PC-3 (cell line): ENCODE results near the gene TDRD1. TPM values are rescaled to one million over a fixed set of nuclear protein-coding genes. Genes with fewer than 3 reads are reported as not detected.

Experiments
- ATAC-seq: fragments of 200-7000 bp; cut with Tn5 transposase; 2 replicates; pipeline ENCODE4 v1.9.1; 2020; ENCODE audit warnings: mild to moderate bottlenecking, moderate library complexity
- BruUV-seq: library from RNA; stranded (reverse); fragments of 400-500 nt; replicated peaks from 2 replicates; lab custom pipeline; 2021; lab: Mats Ljungman, UMichigan
- CTCF ChIA-PET: fragments of 300-600 bp; sonication (Branson Sonifier 250); formaldehyde crosslinking; loops from one replicate; lab custom pipeline; 2022; ENCODE audit warnings: antibody characterized with exemption; lab: Charles Lee
- POLR2A ChIA-PET: fragments of 300-600 bp; sonication (Branson Sonifier 250); formaldehyde crosslinking; loops from one replicate; lab custom pipeline; 2022; ENCODE audit warnings: antibody characterized with exemption; ENCODE audit not compliant: unreplicated experiment; lab: Charles Lee
- DNase-seq: peaks from one replicate; pipeline ENCODE4 v3.0.0-alpha.2; 2015
- H2AFZ ChIP-seq: fragments of 300-600 bp; sonication (generic); 2 replicates; pipeline ENCODE4 v1.6.0; 2016; ENCODE audit warnings: antibody characterized with exemption, low read length
- H3F3A ChIP-seq: fragments of 300-600 bp; sonication (generic); one replicate; pipeline ENCODE4 v1.6.0; 2017; ENCODE audit warnings: antibody characterized with exemption, low read length, control low read depth, mild to moderate bottlenecking; ENCODE audit not compliant: unreplicated experiment
- H3K27ac ChIP-seq: fragments of 300-600 bp; sonication (generic); 2 replicates; pipeline ENCODE4 v1.5.1; 2016; ENCODE audit warnings: mild to moderate bottlenecking, low read length
- H3K27me3 ChIP-seq: fragments of 300-600 bp; sonication (generic); 2 replicates; pipeline ENCODE4 v1.6.1; 2016; ENCODE audit warnings: low read length, mixed read lengths
- H3K36me3 ChIP-seq: fragments of 300-600 bp; sonication (generic); 2 replicates; pipeline ENCODE4 v1.6.1; 2016; ENCODE audit warnings: low read depth, mixed run types, low read length, mixed read lengths
- H3K4me1 ChIP-seq: fragments of 300-600 bp; sonication (generic); 2 replicates; pipeline ENCODE4 v1.5.1; 2016; ENCODE audit warnings: low read length; ENCODE audit not compliant: insufficient read depth
- H3K4me2 ChIP-seq: fragments of 300-600 bp; sonication (generic); 2 replicates; pipeline ENCODE4 v1.6.0; 2016; ENCODE audit warnings: low read length
- H3K4me3 ChIP-seq: fragments of 300-600 bp; sonication (generic); 2 replicates; pipeline ENCODE4 v1.5.1; 2016; ENCODE audit warnings: mild to moderate bottlenecking, low read length, mixed read lengths
- H3K79me2 ChIP-seq: fragments of 300-600 bp; sonication (generic); 2 replicates; pipeline ENCODE4 v1.6.1; 2017; ENCODE audit warnings: low read length, mixed read lengths
- H3K9ac ChIP-seq: fragments of 300-600 bp; sonication (generic); 2 replicates; pipeline ENCODE4 v1.6.0; 2016; ENCODE audit warnings: mild to moderate bottlenecking, low read length
- H3K9me2 ChIP-seq: fragments of 300-600 bp; sonication (generic); replicated peaks from 2 replicates; pipeline ENCODE4 v1.6.1; 2016; ENCODE audit warnings: mixed run types, low read length, mixed read lengths
- H3K9me3 ChIP-seq: fragments of 300-600 bp; sonication (generic); 2 replicates; pipeline ENCODE4 v1.6.1; 2016; ENCODE audit warnings: low read length, mixed read lengths
- H4K20me1 ChIP-seq: fragments of 300-600 bp; sonication (generic); 2 replicates; pipeline ENCODE4 v1.6.1; 2016; ENCODE audit warnings: low read length, mixed read lengths
- EZH2 ChIP-seq: fragments of 300-600 bp; sonication (generic); IDR thresholded peaks from one replicate; pipeline ENCODE4 v1.6.1; 2017; ENCODE audit warnings: antibody characterized with exemption, mild to moderate bottlenecking, low read length; ENCODE audit not compliant: unreplicated experiment
- EZH2phosphoT487 ChIP-seq: fragments of 300-600 bp; sonication (generic); IDR thresholded peaks from 2 replicates; pipeline ENCODE4 v1.6.1; 2018; ENCODE audit warnings: mild to moderate bottlenecking, antibody characterized with exemption, low read length, borderline replicate concordance
- intact Hi-C: fragments of 100-400 bp; cut with micrococcal nuclease; formaldehyde crosslinking; loops from 2 replicates; pipeline ENCODE4 v1.9.0; 2023
- total RNA-seq: library from RNA; depleted of rRNA; stranded (reverse); fragments of >200 nt; gene quantifications from 2 replicates; pipeline ENCODE4 v1.2.3, GENCODE V29; 2014
- TF ChIP-seq, protein P1 (sequence below): fragments of 300-600 bp; sonication (generic); conservative IDR thresholded peaks from 2 replicates; pipeline ENCODE4 v1.5.1; 2017; ENCODE audit warnings: antibody characterized with exemption, low read depth, mild to moderate bottlenecking, low read length

TDRD1 gene
- total RNA-seq, 1 experiment from 2014 or later, result not detected

DNA sequence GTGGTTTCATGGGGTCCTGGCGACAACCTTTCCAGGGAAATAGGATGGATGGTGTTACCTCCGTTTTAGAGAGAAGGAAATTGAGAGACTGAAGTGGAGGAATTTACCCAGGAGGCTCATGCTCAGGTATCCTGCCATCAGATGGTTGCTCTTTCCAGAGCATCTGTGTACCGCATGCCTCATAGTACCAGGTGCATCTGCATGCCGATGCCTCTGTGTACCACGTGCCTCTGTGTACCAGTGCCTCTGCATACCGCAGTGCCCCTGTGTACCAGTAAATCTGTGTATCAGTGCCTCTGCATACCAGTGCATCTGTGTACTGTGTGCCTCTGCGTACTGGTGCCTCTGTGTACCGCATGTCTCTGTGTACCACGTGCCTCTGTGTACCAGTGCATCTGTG, 63.1 kb downstream of the TDRD1 start:
- DNase-seq (no peak), ATAC-seq (no peak)
- TF ChIP-seq EZH2 (no peak), EZH2phosphoT487 (no peak)
- TF ChIP-seq, protein P1, sequence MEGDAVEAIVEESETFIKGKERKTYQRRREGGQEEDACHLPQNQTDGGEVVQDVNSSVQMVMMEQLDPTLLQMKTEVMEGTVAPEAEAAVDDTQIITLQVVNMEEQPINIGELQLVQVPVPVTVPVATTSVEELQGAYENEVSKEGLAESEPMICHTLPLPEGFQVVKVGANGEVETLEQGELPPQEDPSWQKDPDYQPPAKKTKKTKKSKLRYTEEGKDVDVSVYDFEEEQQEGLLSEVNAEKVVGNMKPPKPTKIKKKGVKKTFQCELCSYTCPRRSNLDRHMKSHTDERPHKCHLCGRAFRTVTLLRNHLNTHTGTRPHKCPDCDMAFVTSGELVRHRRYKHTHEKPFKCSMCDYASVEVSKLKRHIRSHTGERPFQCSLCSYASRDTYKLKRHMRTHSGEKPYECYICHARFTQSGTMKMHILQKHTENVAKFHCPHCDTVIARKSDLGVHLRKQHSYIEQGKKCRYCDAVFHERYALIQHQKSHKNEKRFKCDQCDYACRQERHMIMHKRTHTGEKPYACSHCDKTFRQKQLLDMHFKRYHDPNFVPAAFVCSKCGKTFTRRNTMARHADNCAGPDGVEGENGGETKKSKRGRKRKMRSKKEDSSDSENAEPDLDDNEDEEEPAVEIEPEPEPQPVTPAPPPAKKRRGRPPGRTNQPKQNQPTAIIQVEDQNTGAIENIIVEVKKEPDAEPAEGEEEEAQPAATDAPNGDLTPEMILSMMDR, result no peak
- no peaks in the 10 kb centered on the region for H3F3A ChIP-seq
- ChIA-PET POLR2A (interaction anchor here (0.5 kb wide), 1 partner anchor 10 kb away, joined by 15 read pairs; no protein-coding TSS in a partner anchor), CTCF (no interaction called here)
- H3K79me2 ChIP-seq, result no peaks in the 10 kb centered on the region
- H3K9me2 ChIP-seq, result no peaks in the 10 kb centered on the region
- H3K27ac ChIP-seq, result no peak overlapping the region
- no peak overlapping the region for H2AFZ ChIP-seq
- no peaks in the 10 kb centered on the region for H3K9me3 ChIP-seq
- peaks cover 11% of the 10 kb centered on the region; the same call in 1 of the 2 replicates for H3K4me1 ChIP-seq
- BruUV-seq, result no TSS peak
- H4K20me1 ChIP-seq, result no peaks in the 10 kb centered on the region
- intact Hi-C loops, result no loop called here
- H3K4me2 ChIP-seq, result no peak overlapping the region
- H3K27me3 ChIP-seq, result peaks cover 61% of the 10 kb centered on the region
- H3K36me3 ChIP-seq, result no peaks in the 10 kb centered on the region
- H3K4me3 ChIP-seq, result no peak overlapping the region
- H3K9ac ChIP-seq, result no peak overlapping the region

GRCh38 chr10:114243661-114244060, 64.5 kb downstream of the TDRD1 start:
- Histone ChIP-seq H3K36me3 (no peaks in the 10 kb centered on the region), H3K79me2 (no peaks in the 10 kb centered on the region), H3K27me3 (peaks cover 51% of the 10 kb centered on the region), H2AFZ (no peak overlapping the region), H3K27ac (no peak overlapping the region), H3K4me3 (no peak overlapping the region), H3K4me1 (peaks cover 11% of the 10 kb centered on the region; the same call in 1 of the 2 replicates), H4K20me1 (no peaks in the 10 kb centered on the region), H3F3A (no peaks in the 10 kb centered on the region), H3K9me2 (no peaks in the 10 kb centered on the region), H3K9me3 (no peaks in the 10 kb centered on the region), H3K4me2 (no peak overlapping the region), H3K9ac (no peak overlapping the region)
- ATAC-seq (no peak), DNase-seq (no peak)
- POLR2A ChIA-PET, result no interaction called here
- no TSS peak for BruUV-seq
- intact Hi-C loops, result no loop called here
- TF ChIP-seq EZH2, result no peak
- no peak for TF ChIP-seq EZH2phosphoT487
- TF ChIP-seq, protein P1, result no peak
- CTCF ChIA-PET, result no interaction called here

- DNase-seq, result no peak
- Histone ChIP-seq H3K4me1 (peaks cover 11% of the 10 kb centered on the region; the same call in 1 of the 2 replicates), H3K4me2 (no peak overlapping the region), H3K9me3 (no peaks in the 10 kb centered on the region), H3F3A (no peaks in the 10 kb centered on the region), H3K4me3 (no peak overlapping the region), H3K36me3 (no peaks in the 10 kb centered on the region), H2AFZ (no peak overlapping the region), H3K79me2 (no peaks in the 10 kb centered on the region), H4K20me1 (no peaks in the 10 kb centered on the region), H3K9me2 (no peaks in the 10 kb centered on the region), H3K27ac (no peak overlapping the region), H3K27me3 (peaks cover 47% of the 10 kb centered on the region), H3K9ac (no peak overlapping the region)
- no peak for TF ChIP-seq EZH2
- TF ChIP-seq, protein P1, result no peak
- TF ChIP-seq EZH2phosphoT487, result no peak
- ChIA-PET CTCF (no interaction called here), POLR2A (no interaction called here)
- BruUV-seq, result no TSS peak
- no peak for ATAC-seq
- intact Hi-C loops, result no loop called here
Observed at GRCh38 chr10:114244126-114244525, 65.0 kb downstream of the TDRD1 start.
